ENCODE data around the gene ACSL1. TPM values are rescaled to one million over a fixed set of nuclear protein-coding genes. Genes with fewer than 3 reads are reported as not detected.
A peak's percentile ranks its signal among the peaks of the same experiment; 100 is the strongest.

Gene ACSL1
- polyA plus RNA-seq, 1 donor (not counting 4 experiments of a cell fraction or from before 2014, with no cell fraction given), result 60.6 TPM

DNA sequence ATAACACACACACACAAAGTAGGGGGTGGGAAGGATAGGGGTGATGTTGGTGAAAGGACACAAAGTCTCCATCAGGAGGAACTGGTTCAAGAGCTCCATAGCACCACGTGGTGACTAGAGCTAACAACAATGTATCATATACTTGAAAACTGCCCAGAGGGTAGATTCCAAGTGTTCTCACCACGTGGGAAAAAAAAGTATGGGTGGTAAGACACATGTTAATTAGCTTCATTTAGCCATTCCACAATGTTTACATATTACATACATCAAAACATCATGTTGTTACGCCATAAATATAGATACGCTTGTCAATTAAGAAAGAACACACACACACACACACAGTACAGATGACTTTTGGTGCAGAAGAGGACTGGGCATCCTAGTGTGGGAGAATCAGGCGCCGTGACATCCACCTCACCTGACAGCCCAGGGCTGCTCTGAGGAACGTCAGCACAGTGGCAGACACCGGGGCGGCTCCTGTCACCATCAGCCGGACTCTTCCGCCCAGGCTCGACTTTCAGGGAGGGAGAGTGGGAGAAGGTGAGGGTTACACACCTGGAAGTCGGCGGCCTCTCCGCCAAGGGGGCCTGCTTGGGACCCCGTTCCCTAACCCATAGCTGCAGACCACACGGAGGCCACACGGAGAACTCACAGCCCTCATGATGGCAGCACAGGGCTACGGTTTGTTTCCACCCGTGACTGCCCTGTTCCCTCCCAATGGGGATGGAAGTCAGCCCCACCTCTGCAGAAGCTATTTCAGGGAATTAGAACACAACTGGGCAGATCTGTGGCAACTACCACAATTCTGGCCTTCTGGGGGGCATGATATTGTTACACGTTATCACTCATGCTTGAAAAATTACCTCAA is 60.1 kb downstream of the ACSL1 start:
- Histone ChIP-seq H3K27ac (ENCODE audit: control insufficient read depth, insufficient read depth, low read length) (no peak overlapping the region), H3K9ac (ENCODE audit: control insufficient read depth, extremely low read depth, insufficient read depth, low read length) (no peak overlapping the region), H3K4me2 (ENCODE audit: control insufficient read depth, extremely low read depth, insufficient read depth, low read depth, low read length) (no peak overlapping the region), H3K4me1 (ENCODE audit: control insufficient read depth, extremely low read depth, insufficient read depth, low read length) (no peaks in the 10 kb centered on the region), H3K4me3 (ENCODE audit: control insufficient read depth in 2 of 3, extremely low read depth in 1 of 3, insufficient read depth in 2 of 3, low read depth in 1 of 3, low read length in 3 of 3) (no peak overlapping the region), H3K36me3 (ENCODE audit: control insufficient read depth in 2 of 2, extremely low read depth in 1 of 2, insufficient read depth in 2 of 2, low read length in 2 of 2) (peaks cover 28 to 41% of the 10 kb centered on the region in 2 experiments), H3K79me2 (ENCODE audit: control insufficient read depth, insufficient read depth, low read length) (no peaks in the 10 kb centered on the region), H2AFZ (ENCODE audit: control insufficient read depth, low read length) (no peak overlapping the region), H4K20me1 (ENCODE audit: control insufficient read depth, extremely low read depth, insufficient read depth, low read length) (no peaks in the 10 kb centered on the region), H3K9me1 (ENCODE audit: control insufficient read depth, extremely low read depth, insufficient read depth, low read length) (no peaks in the 10 kb centered on the region), H3K9me3 (ENCODE audit: control insufficient read depth, low read depth, low read length) (no peaks in the 10 kb centered on the region), H3K27me3 (ENCODE audit: control insufficient read depth, extremely low read depth, insufficient read depth, low read length) (no peaks in the 10 kb centered on the region)
- FAIRE-seq, result no peak
- dilution Hi-C loops (cut with MboI; ENCODE audit: extremely low pct_ligation_motif_present, low sequenced_read_pairs), result no loop called here
- no peak for DNase-seq (ENCODE audit: low read depth, low spot score)
- TF ChIP-seq EZH2 (IDR thresholded peaks at IDR 0.05; ENCODE audit: low read length), result no peak
- TF ChIP-seq, protein P1, sequence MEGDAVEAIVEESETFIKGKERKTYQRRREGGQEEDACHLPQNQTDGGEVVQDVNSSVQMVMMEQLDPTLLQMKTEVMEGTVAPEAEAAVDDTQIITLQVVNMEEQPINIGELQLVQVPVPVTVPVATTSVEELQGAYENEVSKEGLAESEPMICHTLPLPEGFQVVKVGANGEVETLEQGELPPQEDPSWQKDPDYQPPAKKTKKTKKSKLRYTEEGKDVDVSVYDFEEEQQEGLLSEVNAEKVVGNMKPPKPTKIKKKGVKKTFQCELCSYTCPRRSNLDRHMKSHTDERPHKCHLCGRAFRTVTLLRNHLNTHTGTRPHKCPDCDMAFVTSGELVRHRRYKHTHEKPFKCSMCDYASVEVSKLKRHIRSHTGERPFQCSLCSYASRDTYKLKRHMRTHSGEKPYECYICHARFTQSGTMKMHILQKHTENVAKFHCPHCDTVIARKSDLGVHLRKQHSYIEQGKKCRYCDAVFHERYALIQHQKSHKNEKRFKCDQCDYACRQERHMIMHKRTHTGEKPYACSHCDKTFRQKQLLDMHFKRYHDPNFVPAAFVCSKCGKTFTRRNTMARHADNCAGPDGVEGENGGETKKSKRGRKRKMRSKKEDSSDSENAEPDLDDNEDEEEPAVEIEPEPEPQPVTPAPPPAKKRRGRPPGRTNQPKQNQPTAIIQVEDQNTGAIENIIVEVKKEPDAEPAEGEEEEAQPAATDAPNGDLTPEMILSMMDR (optimal IDR thresholded peaks at IDR 0.05 in 1 of 3, IDR thresholded peaks at IDR 0.05 in 1 of 3, conservative IDR thresholded peaks at IDR 0.05 in 1 of 3; ENCODE audit: extremely low read depth in 1 of 3, insufficient read depth in 2 of 3, low read length in 3 of 3), result peak in 1 of 3 experiments; percentile 23

DNA sequence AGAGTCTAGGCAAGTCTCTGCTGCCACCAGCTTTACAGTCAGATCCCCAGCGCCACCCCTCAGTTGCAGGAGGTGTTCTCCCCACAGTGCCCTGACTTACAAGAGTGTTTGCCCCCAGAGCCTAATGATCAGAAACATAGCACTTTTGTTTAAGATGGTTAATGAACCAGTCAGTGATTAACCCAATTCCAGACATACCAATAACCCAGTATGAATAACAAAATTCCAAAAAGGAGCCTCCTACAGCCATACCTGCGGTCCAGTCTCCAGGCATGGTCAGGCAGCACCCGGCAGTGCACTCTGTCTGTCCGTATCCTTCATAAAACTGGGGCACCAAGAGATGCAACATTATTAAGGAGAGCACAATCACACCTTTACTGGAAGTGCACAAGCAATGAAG is 61.2 kb downstream of the ACSL1 start:
- H3K9me3 ChIP-seq (ENCODE audit: control insufficient read depth, low read depth, low read length), result no peaks in the 10 kb centered on the region
- no peak overlapping the region for H3K4me3 ChIP-seq (ENCODE audit: control insufficient read depth in 2 of 3, extremely low read depth in 1 of 3, insufficient read depth in 2 of 3, low read depth in 1 of 3, low read length in 3 of 3)
- no peak for TF ChIP-seq EZH2 (IDR thresholded peaks at IDR 0.05; ENCODE audit: low read length)
- TF ChIP-seq, protein P1 (optimal IDR thresholded peaks at IDR 0.05 in 1 of 3, IDR thresholded peaks at IDR 0.05 in 1 of 3, conservative IDR thresholded peaks at IDR 0.05 in 1 of 3; ENCODE audit: extremely low read depth in 1 of 3, insufficient read depth in 2 of 3, low read length in 3 of 3), result no peak
- H3K9me1 ChIP-seq (ENCODE audit: control insufficient read depth, extremely low read depth, insufficient read depth, low read length), result no peaks in the 10 kb centered on the region
- no peaks in the 10 kb centered on the region for H3K27me3 ChIP-seq (ENCODE audit: control insufficient read depth, extremely low read depth, insufficient read depth, low read length)
- no peak overlapping the region for H3K9ac ChIP-seq (ENCODE audit: control insufficient read depth, extremely low read depth, insufficient read depth, low read length)
- FAIRE-seq (no peak), DNase-seq (ENCODE audit: low read depth, low spot score) (no peak)
- H4K20me1 ChIP-seq (ENCODE audit: control insufficient read depth, extremely low read depth, insufficient read depth, low read length), result no peaks in the 10 kb centered on the region
- H3K79me2 ChIP-seq (ENCODE audit: control insufficient read depth, insufficient read depth, low read length), result no peaks in the 10 kb centered on the region
- H3K36me3 ChIP-seq (ENCODE audit: control insufficient read depth in 2 of 2, extremely low read depth in 1 of 2, insufficient read depth in 2 of 2, low read length in 2 of 2), result peaks cover 28 to 47% of the 10 kb centered on the region in 2 experiments
- H2AFZ ChIP-seq (ENCODE audit: control insufficient read depth, low read length), result no peak overlapping the region
- dilution Hi-C loops (cut with MboI; ENCODE audit: extremely low pct_ligation_motif_present, low sequenced_read_pairs), result no loop called here
- no peak overlapping the region for H3K4me2 ChIP-seq (ENCODE audit: control insufficient read depth, extremely low read depth, insufficient read depth, low read depth, low read length)
- no peak overlapping the region for H3K27ac ChIP-seq (ENCODE audit: control insufficient read depth, insufficient read depth, low read length)
- H3K4me1 ChIP-seq (ENCODE audit: control insufficient read depth, extremely low read depth, insufficient read depth, low read length), result no peaks in the 10 kb centered on the region

All from keratinocyte (primary cell).